Fibroblast of skin of back (primary cell): Measurements from ENCODE around the gene RBM45.

ENCODE experiments used
- DNase-seq: peaks from one replicate; pipeline ENCODE4 v3.0.0-alpha.2; 2013

RBM45 gene

DNA sequence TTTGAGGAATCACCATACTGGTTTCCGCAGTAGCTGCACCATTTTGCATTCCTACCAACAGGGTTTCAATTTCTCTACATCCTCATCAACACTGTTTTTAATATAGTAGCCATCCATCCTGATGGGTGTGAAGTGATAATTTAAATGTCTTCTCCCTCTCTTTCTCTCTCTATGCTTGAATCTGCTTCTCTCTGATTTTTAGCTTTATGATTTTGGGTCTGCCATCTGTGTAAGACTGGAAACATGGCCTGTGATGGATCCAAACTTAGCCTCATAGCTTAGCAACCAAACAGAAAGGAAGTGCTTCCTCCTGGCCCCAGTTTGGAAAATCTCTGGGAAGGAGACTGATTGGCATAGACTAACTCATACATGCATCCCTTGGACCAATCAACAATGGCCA is 48.4 kb downstream of the RBM45 start:
- no peak for DNase-seq

DNA sequence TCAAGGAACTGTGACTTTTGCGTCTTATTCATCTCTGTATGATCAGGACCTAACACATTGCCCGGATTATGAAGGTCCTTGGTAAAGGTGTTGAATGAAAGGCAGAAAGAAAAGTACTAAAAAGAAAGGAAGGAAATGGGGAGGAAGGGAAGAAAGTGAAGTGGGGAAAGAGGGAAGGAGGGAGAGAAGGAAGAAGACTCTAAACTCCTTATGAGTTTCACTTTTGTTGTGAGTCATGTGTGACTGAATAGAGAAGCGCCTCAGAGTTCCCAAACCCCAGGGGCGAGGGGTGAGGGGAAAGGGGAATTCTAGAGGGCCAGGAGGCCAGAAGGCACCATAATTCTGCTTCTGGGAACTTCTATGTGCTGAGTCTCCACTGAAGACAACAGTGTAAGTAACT is 51.2 kb downstream of the RBM45 start:
- DNase-seq = no peak

DNA sequence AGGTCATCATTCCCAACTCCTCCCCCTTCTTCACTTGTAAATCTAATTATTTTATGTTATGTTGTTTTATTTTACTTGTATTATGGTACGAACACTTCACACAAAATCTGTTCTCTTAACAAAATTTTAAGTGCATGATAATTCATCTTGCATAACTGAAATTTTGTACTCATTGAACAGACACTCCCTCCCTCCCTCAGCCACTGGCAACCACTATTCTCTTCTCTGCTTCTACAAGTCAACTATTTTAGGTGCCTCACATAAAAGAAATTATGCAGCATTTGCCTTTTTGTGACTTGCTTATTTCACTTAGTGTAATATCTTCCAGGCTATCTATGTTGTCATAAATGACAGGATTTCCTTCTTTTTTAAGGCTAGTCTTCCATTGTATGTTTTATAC is 51.7 kb downstream of the RBM45 start:
- no peak for DNase-seq

DNA sequence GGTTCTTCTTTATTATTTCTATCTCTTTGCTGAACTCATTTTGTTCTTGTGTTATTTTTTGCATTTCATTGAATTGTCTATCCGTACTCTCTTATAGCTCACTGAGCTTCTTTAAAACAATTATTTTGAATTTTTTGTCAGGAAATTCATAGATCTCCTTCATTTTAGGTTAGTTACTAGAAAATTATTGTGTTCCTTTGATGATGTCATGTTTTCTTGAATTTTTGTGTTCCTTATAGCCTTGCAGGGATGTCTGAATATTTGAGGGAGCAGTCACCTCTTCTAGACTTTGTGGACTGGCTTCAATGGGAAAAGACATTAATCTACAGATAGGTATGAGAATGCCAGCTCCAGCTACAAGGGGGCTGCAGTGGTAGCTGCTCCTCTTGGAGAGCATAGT is 61.4 kb downstream of the RBM45 start:
- peak; percentile 27 for DNase-seq

DNA sequence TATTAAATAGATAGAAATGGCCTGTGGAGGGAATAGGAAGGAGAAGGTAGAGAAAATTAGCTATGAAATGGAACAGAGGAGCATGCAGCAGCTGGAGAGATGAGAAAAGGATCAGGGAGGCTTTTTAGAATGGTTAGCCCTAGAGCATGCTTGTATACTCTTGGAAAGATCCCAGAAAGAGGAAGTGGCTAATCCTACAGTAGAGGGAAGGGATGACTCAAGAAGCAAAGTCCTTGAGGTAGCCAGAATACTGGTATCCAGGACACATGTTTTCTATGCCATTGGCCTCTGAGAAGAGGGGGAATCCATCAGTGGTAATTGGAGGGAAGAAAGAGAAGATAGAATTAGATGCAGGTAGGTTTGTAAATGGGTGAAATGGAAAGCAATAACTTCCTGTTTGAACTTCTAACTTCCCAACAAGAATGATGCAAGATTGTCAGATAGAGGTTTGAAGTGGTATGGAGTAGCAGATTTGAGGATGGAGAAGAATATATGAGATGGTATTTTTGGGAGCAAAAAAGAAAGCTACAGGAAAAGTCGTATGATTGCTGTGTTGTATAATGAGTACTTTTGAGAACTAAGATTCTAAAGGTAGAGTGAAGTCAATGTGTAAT is 64.9 kb downstream of the RBM45 start:
- DNase-seq = peak; percentile 34
